ENCODE results near the gene DBH. TPM values are rescaled to one million over a fixed set of nuclear protein-coding genes. Genes with fewer than 3 reads are reported as not detected.

The DBH gene
- total and polyA plus RNA-seq, 2 donors (not counting 3 experiments of a cell fraction or from before 2014, with no cell fraction given), result not detected

- FAIRE-seq (no peak), DNase-seq (ENCODE audit: low read depth, low spot score) (no peak)
- Histone ChIP-seq H3K4me1 (ENCODE audit: control insufficient read depth, extremely low read depth, insufficient read depth, low read length) (no peaks in the 10 kb centered on the region), H4K20me1 (replicated peaks; ENCODE audit: control insufficient read depth, extremely low read depth, insufficient read depth, low read length) (no peaks in the 10 kb centered on the region), H3K27ac (ENCODE audit: insufficient read depth, low read depth, low read length) (no peak overlapping the region), H3K4me3 (replicated peaks in 1 of 3; ENCODE audit: insufficient read depth in 1 of 3, low read depth in 1 of 3, low read length in 3 of 3) (no peak overlapping the region), H3K36me3 (ENCODE audit: control insufficient read depth in 2 of 2, extremely low read depth in 1 of 2, insufficient read depth in 2 of 2, low read length in 2 of 2) (no peaks in the 10 kb centered on the region), H3K27me3 (ENCODE audit: control insufficient read depth in 2 of 2, insufficient read depth in 2 of 2, low read length in 2 of 2) (peaks cover 2% of the 10 kb centered on the region in 2 experiments), H3K9me3 (replicated peaks; ENCODE audit: control insufficient read depth, insufficient read depth, low read length) (no peaks in the 10 kb centered on the region), H2AFZ (ENCODE audit: low read depth, low read length) (no peak overlapping the region), H3K4me2 (ENCODE audit: insufficient read depth, low read length) (no peak overlapping the region), H3K79me2 (ENCODE audit: control insufficient read depth, insufficient read depth, low read length) (no peaks in the 10 kb centered on the region), H3K9ac (replicated peaks; ENCODE audit: extremely low read depth, insufficient read depth, low read length) (no peak overlapping the region), H3K9me1 (replicated peaks; ENCODE audit: control insufficient read depth, extremely low read depth, insufficient read depth, low read length) (no peaks in the 10 kb centered on the region)
- BruUV-seq (replicated peaks), result no TSS peak
- dilution Hi-C loops (cut with MboI; ENCODE audit: extremely low pct_ligation_motif_present, low sequenced_read_pairs), result no loop called here
- TF ChIP-seq FOS (IDR thresholded peaks at IDR 0.05; ENCODE audit: borderline replicate concordance, insufficient read depth, low read length) (no peak), POLR2A (IDR thresholded peaks at IDR 0.05; ENCODE audit: low read depth, low read length) (no peak), POLR2AphosphoS5 (IDR thresholded peaks at IDR 0.05; ENCODE audit: insufficient read depth, low read depth, low read length) (no peak), GATA2 (IDR thresholded peaks at IDR 0.05; ENCODE audit: insufficient read depth, insufficient read length, low read depth, low read length) (no peak), MYC (IDR thresholded peaks at IDR 0.05; ENCODE audit: low read depth, low read length) (no peak), CTCF (IDR thresholded peaks at IDR 0.05; ENCODE audit: extremely low read depth in 1 of 2, insufficient read depth in 1 of 2, low read depth in 1 of 2, low read length in 2 of 2) (no peak), EZH2 (IDR thresholded peaks at IDR 0.05; ENCODE audit: borderline replicate concordance, low read depth, low read length, severe bottlenecking) (no peak), JUN (IDR thresholded peaks at IDR 0.05; ENCODE audit: borderline replicate concordance, insufficient read depth, insufficient read length, low read depth) (no peak), MAX (IDR thresholded peaks at IDR 0.05; ENCODE audit: insufficient read depth, insufficient read length) (no peak)
- CTCF ChIA-PET, result interaction anchor here (0.7 kb wide), 1 partner anchor 9 kb away, joined by 3 read pairs; no protein-coding TSS in a partner anchor
- POLR2A ChIA-PET, result no interaction called here
- intact Hi-C loops (cut with micrococcal nuclease), result no loop called here
Measured at GRCh38 chr9:133664173-133665050, 28.2 kb downstream of the DBH start.

Data from endothelial cell of umbilical vein (primary cell).